ENCODE results near the gene CNKSR1.

The CNKSR1 gene

DNA sequence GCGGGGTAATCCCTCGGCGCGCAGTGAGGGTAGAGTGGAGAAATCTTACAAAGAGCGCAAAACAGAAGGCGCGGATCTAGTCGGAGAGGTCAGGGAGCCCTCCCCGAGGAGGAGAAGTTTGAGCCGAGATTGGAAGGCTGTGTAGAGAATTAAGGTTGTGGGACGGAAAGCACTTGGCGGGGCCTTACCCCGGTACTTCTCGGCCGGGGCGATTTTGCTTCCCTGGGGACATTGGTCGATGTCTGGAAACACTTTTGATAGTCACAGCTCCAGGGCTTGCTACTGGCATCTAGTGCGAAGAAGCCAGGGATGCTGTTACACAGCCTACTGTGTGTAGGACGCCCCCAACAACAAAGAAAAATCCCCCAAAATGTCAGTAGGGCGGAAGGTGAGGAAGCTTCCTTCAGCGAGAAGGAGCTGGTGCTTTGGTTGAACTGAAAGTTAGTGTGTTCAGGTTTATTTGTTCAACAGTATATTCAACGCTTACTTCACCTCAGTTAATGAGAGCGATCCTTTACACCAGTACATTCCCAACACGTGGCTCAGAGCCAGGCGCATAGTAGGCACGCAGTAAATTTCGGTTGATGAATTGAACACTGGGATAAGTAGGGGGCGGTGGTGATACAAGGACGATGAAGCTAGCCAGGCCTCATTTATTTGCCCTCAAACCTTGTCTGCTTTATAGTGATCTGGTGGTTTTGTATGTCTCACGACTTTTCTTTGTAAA is 57.5 kb downstream of the CNKSR1 start:
- in situ Hi-C loops (cut with HindIII; ENCODE audit: low sequenced_read_pairs): loop anchor here (5.0 kb wide), 1 partner anchor 37 kb away; no protein-coding TSS in a partner anchor
- DNase-seq (ENCODE audit: low read depth): no peak
- TF ChIP-seq CTCF (IDR thresholded peaks at IDR 0.05; ENCODE audit: low read depth, low read length, missing control alignments): peak; percentile 3
- peak overlapping the region; percentile 86 for H3K4me3 ChIP-seq (ENCODE audit: low read depth, low read length)

DNA sequence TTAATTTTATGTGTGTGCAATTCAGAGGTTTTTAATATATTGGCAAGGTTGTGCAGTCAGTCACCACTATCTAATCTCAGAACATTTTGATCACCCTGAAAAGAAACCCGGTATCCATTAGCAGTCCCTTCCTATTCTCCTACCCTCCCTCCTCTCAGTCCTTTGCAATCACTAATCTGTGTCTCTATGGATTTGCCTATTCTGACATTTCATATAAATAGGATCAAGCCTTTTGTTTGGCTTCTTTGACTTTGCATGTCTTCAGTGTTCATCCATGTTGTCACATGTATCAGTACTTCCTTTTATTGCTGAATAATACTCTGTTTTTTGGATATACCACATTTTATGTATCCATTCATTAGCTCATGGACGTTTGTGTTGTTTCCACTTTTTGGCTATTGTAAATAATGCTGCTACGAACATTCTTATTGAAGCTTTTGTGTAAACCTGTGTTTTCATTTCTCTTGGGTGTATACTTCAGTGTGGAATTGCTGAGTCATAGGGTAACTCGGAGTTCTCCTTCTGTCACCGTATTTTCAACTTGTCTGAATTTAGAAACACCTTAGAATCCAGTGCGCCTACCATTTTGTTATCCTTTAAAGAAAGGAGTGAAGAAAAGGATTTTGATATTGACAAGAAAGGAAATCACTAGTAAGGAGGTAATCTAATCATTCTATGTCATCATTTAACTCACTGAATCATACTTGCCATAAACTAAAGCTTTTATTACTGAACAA is 60.1 kb downstream of the CNKSR1 start:
- in situ Hi-C loops (cut with HindIII; ENCODE audit: low sequenced_read_pairs): loop anchor here (5.0 kb wide), 1 partner anchor 35 kb away; no protein-coding TSS in a partner anchor
- no peak overlapping the region for H3K4me3 ChIP-seq (ENCODE audit: low read depth, low read length)
- DNase-seq (ENCODE audit: low read depth): no peak
- TF ChIP-seq CTCF (IDR thresholded peaks at IDR 0.05; ENCODE audit: low read depth, low read length, missing control alignments): no peak

Measured in astrocyte of the cerebellum (primary cell).